ENCODE data around the gene PAPPA2. TPM values are rescaled to one million over a fixed set of nuclear protein-coding genes. Genes with fewer than 3 reads are reported as not detected.

The PAPPA2 gene
- total RNA-seq, 1 experiment from 2014 or later: 0.81 TPM

DNA sequence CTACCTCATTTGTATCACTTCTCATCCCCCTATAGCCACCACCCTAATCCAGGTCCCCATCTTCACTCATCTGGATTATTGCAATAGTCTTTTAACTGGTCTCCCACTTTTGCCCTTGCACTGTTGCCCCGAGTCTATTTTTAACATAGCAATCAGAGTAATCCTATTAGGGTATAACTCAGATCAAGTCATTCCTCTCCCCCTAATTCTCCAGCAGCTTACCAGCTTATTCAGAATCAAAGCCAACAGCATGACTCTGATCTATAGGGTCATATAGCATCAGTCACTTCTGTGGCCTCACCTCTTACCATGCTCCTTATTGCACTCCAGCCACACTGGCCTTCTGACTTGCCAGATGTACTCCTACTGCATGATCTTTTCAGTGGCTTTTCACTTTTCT is 140.7 kb downstream of the PAPPA2 start:
- H3K79me2 ChIP-seq (ENCODE audit: insufficient read depth, low read length): no peaks in the 10 kb centered on the region
- H3K23ac ChIP-seq (ENCODE audit: insufficient read length, low read depth, low read length): no peak overlapping the region
- Mint-ChIP-seq H3K4me1 (no peaks in the 10 kb centered on the region), H3K4me3 (no peak overlapping the region), H3K9me3 (no peaks in the 10 kb centered on the region), H3K27ac (no peak overlapping the region), H3K27me3 (ENCODE audit: low read depth) (no peaks in the 10 kb centered on the region), H3K36me3 (ENCODE audit: insufficient read depth in 1 of 3, low read depth in 3 of 3) (no peaks in the 10 kb centered on the region)
- H3K27ac ChIP-seq (ENCODE audit: insufficient read length, low read depth, low read length): no peak overlapping the region
- H3K4ac ChIP-seq (ENCODE audit: low read depth, low read length): no peak overlapping the region
- no peaks in the 10 kb centered on the region for H3K4me1 ChIP-seq (ENCODE audit: insufficient read depth, low read length)
- H2AFZ ChIP-seq (ENCODE audit: low read length): no peak overlapping the region
- no peak overlapping the region for H3K4me2 ChIP-seq (ENCODE audit: insufficient read depth, insufficient read length, low read length)
- no peaks in the 10 kb centered on the region for H3K23me2 ChIP-seq (ENCODE audit: insufficient read length, low read depth, low read length, poor library complexity, severe bottlenecking)
- no peak overlapping the region for H4K91ac ChIP-seq (ENCODE audit: insufficient read length, low read depth, low read length)
- no peak overlapping the region for H2BK12ac ChIP-seq (ENCODE audit: insufficient read length, low read depth, low read length)
- no peak for DNase-seq
- H4K20me1 ChIP-seq (ENCODE audit: control insufficient read depth, insufficient read depth, insufficient read length): no peaks in the 10 kb centered on the region
- no peak overlapping the region for H3K56ac ChIP-seq (ENCODE audit: insufficient read length, low read depth, low read length)
- TF ChIP-seq, protein P1, sequence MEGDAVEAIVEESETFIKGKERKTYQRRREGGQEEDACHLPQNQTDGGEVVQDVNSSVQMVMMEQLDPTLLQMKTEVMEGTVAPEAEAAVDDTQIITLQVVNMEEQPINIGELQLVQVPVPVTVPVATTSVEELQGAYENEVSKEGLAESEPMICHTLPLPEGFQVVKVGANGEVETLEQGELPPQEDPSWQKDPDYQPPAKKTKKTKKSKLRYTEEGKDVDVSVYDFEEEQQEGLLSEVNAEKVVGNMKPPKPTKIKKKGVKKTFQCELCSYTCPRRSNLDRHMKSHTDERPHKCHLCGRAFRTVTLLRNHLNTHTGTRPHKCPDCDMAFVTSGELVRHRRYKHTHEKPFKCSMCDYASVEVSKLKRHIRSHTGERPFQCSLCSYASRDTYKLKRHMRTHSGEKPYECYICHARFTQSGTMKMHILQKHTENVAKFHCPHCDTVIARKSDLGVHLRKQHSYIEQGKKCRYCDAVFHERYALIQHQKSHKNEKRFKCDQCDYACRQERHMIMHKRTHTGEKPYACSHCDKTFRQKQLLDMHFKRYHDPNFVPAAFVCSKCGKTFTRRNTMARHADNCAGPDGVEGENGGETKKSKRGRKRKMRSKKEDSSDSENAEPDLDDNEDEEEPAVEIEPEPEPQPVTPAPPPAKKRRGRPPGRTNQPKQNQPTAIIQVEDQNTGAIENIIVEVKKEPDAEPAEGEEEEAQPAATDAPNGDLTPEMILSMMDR (conservative IDR thresholded peaks at IDR 0.05): no peak
- no peaks in the 10 kb centered on the region for H3K79me1 ChIP-seq (ENCODE audit: insufficient read depth, low read depth, low read length, poor library complexity, severe bottlenecking)
- H3T11ph ChIP-seq (ENCODE audit: low read length): no peak overlapping the region
- H2BK20ac ChIP-seq (ENCODE audit: low read depth, low read length, poor library complexity, severe bottlenecking): no peak overlapping the region
- no CpG with 5 or more reads among the region's 1 CpG for whole genome bisulfite sequencing (ENCODE audit: extremely low coverage, insufficient read length, low lambda C conversion rate)
- H3K18ac ChIP-seq (ENCODE audit: insufficient read length, low read depth, low read length): no peak overlapping the region
- no peaks in the 10 kb centered on the region for H3K9me3 ChIP-seq (ENCODE audit: control insufficient read depth, low read depth, low read length)
- no peak overlapping the region for H3K9ac ChIP-seq (ENCODE audit: extremely low read depth, insufficient read length, low read length)
- H2BK15ac ChIP-seq (ENCODE audit: low read depth, low read length): no peak overlapping the region
- no peaks in the 10 kb centered on the region for H3K27me3 ChIP-seq (ENCODE audit: insufficient read depth, low read length)
- H4K8ac ChIP-seq (replicated peaks; ENCODE audit: insufficient read length, low read depth, low read length): no peak overlapping the region
- H2BK120ac ChIP-seq (ENCODE audit: low read depth, low read length, poor library complexity, severe bottlenecking): no peak overlapping the region
- H2BK5ac ChIP-seq (ENCODE audit: insufficient read length, low read length): no peak overlapping the region
- H3K14ac ChIP-seq (ENCODE audit: insufficient read depth, low read length): no peak overlapping the region
- no peak overlapping the region for H4K5ac ChIP-seq (ENCODE audit: insufficient read length, low read depth, low read length)
- no peak overlapping the region for H2AK5ac ChIP-seq (ENCODE audit: insufficient read length, low read length)
